Measurements from ENCODE around the gene EOLA1.

DNA sequence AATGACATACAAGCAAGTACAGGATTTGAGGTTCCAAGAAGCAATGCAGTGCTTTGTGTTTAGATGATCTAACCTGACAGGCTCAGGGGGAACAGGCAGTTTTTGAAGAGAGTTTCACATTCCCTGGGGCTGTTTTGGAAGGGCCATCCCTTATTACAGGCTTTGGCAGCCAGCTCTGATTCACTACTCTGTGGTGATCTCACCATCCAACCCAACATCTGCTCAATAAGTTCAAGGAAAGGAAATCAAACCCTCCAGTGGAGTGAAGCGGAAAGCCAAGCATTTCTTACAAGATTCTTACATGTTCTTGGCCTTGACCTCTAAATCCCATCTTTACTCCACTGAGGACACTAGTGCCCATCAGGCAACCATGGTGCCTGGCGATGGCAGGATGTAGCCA is 43.2 kb upstream of the EOLA1 start:
- TF ChIP-seq SP1 (IDR thresholded peaks at IDR 0.05): no peak
- no peak for TF ChIP-seq SUZ12 (IDR thresholded peaks at IDR 0.05)
- no peak for TF ChIP-seq NFRKB (IDR thresholded peaks at IDR 0.05)
- TF ChIP-seq FOXK2 (IDR thresholded peaks at IDR 0.05): no peak
- no peak for TF ChIP-seq TARDBP (IDR thresholded peaks at IDR 0.05)
- TF ChIP-seq HDGF (IDR thresholded peaks at IDR 0.05; ENCODE audit: borderline replicate concordance): no peak
- TF ChIP-seq ZNF384 (IDR thresholded peaks at IDR 0.05): no peak
- no peak for TF ChIP-seq ARNT (IDR thresholded peaks at IDR 0.05)
- no peak for TF ChIP-seq BHLHE40 (IDR thresholded peaks at IDR 0.05; ENCODE audit: borderline replicate concordance)
- no peak for TF ChIP-seq FOXM1 (IDR thresholded peaks at IDR 0.05; ENCODE audit: borderline replicate concordance)

Measured in HEK293T (cell line).